HG03064 (cell line): ENCODE results near the gene NPAS3.

Experiments used
- ATAC-seq: cut with Tn5 transposase; IDR thresholded peaks from one replicate; pipeline ENCODE4 v1.9.1; 2021; ENCODE audit warnings: low read depth; ENCODE audit not compliant: unreplicated experiment

Gene NPAS3

DNA sequence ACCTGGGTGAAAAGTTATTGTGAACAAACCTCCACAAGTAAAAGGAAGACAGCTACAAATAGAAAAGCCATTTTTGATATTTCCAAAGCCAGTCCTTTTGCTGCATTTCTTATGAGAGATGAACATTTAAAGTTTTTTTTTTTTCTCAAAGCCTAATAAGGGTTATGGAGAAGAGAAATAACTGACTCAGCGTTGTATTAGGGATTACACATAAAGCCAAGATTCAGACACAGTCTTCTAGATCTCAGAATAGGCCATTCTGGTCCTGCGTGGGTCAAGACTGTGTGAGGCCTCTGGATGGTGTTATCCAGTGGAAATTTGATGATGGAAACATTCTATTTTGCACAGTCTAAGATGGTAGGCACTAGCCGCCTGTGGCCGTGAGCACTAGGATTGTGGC lies 552.4 kb downstream of the NPAS3 start:
- no peak for ATAC-seq

DNA sequence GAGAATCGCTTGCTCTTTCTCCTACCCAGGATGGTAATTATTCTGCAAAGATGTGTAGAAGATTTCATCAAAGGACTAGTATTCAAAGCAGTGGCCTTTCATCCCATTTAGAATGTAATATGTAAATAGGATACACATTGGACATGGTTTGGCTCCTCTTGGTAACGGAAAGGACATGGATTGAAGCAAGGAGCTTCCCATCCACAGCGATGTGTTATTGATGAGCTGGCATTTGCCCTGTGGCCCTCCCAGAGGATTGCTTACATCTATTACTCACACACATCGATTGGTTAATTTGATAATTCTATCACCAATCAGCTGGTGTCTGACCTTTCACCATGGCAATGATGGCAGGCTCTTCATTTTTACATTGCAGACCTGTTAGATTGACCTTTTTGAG lies 553.8 kb downstream of the NPAS3 start:
- no peak for ATAC-seq

DNA sequence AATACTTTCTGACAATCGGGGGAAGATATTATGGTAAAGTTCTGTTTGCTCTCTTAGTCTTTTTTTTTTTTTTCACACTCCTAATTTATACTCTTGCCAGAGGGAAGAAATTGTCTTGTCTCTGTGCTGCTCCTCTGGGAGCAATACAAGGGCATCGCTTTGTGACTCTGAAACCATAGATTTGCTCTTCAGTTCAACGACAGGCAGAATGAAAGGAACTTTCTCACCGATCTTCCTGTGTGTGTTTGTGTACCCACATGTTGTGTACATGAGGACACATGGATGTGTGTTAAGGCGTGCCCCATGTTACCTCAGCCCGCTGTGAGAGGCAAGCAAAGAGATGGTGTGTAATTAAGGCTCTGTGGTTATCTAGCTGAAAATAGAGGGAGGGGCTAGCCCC lies 554.6 kb downstream of the NPAS3 start:
- ATAC-seq = no peak

- ATAC-seq = no peak
Measured at GRCh38 chr14:33493990-33494389, 555.3 kb downstream of the NPAS3 start.

GRCh38 chr14:33499687-33500086 lies 561.0 kb downstream of the NPAS3 start:
- no peak for ATAC-seq

GRCh38 chr14:33504246-33505099 lies 565.8 kb downstream of the NPAS3 start:
- ATAC-seq = no peak

DNA sequence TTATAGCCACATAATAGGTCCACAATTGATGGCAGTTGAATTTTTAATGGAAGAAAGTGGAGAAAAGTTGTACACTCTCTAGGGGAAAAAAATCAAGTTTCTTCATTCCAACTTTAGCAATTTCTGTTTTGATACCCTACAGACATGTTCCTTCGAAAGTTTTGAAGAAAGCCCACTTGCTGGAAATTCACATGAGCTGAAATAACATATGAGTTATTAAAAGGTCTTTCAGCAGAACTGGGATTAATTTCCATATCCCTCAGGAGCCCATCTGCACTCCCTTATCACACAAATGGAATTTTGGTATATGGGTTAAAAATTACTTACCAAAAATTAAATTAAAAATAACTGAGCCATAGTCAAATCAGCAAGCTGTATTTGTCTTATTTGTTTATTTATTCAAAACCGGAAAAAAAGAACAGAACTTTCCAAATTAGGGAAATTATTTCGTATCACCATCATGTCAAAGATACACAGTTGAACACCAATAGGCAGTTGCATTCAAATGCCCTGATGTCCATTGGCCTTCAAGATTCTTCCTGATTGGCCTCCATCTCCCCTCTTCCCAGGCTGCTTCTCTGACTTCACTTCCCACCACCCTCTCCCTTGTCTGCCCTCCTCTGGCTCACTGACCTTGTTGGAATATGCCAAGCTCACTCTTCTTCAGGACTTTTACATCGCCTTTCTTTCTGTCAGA lies 566.7 kb downstream of the NPAS3 start:
- no peak for ATAC-seq

DNA sequence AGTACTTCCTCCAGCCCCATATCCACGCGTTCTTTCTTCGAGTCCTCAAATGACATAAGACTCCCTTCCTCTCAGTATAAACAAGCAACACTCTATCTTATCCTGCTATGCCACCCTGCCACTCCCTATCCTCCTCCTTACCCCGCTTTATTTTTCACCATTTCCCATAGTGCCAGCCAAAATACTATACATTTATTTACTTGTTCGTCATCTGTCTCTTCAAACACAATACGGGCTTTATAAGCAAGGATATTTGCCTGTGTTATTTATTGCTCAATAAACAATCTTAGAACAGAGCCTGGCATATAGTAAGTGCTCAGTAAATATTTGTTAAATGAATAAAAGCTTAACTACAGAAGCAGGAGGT lies 567.3 kb downstream of the NPAS3 start:
- no peak for ATAC-seq

DNA sequence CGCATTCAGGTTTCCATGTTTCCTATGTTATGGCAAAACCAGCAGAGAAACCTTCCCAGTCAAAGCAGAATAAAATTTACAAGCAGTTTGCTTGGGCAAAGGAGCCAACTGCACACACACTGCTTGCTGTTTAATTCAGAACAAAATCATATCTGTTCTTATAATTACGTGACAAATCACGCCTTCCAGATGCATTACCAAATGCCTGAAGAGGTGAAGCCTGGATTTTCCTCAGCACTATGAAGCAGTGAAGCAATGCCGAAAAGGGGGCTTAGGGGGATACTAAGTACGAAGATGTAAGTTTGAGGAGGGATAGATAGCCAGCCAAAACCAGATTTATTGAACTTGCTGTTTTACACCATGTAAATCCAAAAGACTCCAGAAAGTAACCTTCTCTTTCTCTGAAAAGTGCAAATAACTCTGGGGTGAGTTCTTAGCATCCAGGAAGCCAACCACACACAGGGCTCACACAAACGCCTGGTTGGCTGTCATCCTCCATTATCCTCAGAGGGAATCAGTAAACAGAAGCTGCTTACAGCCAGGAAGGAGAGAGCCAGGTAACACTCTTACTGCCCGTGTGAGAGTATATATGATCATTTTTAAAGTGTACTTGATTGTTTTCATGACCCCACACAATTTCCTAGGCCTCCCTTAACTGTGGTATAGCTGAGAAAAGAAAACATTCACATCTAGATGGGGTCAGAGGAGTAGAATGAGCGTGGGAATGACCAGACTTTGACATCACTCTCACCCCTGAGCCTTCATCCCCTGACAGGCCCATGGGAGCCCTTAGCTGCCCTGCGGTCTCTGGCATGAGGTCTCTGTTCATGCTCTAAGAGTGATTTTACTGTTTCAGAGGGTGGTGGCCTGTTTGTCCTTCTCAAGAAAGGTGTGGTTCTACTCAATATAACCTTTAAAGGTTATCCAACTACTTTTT lies 569.7 kb downstream of the NPAS3 start:
- ATAC-seq = no peak

GRCh38 chr14:33509454-33509853 lies 570.8 kb downstream of the NPAS3 start:
- no peak for ATAC-seq

- ATAC-seq = no peak
Measured at GRCh38 chr14:33510063-33510481, 571.4 kb downstream of the NPAS3 start.

GRCh38 chr14:33510991-33511390 lies 572.3 kb downstream of the NPAS3 start:
- ATAC-seq = no peak

DNA sequence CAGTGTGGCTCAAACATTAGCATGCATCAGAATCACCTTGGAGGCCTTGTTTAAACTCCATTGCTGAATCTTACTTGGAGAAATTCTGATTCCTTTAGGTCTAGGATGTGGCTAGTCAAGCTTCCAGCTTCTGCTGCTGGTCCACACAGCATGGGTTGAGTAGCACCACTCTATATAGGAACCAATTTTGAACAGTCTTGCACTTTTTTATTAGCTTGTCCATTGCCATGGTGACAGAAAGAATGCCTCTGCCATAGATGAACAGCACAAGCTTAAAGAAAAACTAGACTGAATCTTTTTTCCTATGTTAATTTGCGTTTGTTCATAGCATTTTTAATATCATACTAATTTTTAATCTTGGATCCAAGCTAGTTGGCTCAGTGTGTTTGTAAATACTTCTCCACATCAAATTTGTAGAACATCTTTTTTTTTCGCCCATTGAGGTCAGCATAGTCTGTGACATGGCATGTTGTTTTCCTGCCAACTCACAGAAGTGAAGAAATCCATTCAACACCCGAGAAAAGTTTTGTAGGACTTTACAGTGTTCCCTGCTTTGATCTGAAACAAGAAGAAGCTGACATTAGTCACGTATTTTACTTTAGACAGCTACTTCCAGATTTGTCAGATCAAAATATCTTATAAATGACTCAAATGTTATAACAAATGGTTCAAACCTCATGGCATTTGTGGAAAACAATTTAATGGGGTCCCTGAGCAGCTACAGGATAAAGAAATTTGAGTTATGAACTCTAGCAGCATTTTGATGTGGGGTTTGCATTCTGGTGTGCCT lies 573.4 kb downstream of the NPAS3 start:
- ATAC-seq = no peak

DNA sequence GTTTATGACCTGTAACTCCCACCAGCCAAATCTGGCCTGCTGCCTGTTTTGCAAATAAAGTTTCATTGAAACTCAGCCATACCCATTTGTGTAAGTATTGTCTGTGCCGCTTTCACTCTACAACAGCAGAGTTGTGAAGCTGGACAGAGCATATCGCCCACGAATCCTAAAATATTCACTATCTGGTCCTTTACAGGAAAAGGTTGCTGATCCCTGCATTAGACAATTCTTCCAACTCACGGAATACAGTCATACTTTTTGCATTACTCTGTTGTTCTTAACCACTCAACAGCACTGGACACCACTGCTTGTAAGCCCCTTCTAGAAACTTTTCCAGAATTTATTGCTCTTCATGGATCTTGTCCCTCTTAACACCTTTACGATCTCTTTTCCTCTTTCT lies 576.8 kb downstream of the NPAS3 start:
- no peak for ATAC-seq

DNA sequence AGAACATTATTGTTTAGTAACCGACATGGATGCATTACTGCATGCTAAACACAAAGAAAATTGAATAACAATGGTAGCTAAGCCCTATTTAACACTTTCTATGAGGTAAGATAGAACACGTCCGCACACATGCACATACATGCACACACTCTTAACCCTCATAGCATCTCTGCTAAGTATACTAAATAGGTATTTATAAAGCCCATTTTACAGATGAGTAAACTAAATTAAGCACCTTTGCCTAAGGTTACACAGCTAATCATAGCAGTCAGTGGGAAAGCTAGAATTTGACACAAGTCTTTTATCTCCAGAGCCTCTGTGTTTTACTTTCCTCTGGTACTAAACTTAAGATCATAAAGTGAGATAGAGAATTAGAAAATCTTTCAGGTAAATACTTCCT lies 577.2 kb downstream of the NPAS3 start:
- ATAC-seq = no peak

DNA sequence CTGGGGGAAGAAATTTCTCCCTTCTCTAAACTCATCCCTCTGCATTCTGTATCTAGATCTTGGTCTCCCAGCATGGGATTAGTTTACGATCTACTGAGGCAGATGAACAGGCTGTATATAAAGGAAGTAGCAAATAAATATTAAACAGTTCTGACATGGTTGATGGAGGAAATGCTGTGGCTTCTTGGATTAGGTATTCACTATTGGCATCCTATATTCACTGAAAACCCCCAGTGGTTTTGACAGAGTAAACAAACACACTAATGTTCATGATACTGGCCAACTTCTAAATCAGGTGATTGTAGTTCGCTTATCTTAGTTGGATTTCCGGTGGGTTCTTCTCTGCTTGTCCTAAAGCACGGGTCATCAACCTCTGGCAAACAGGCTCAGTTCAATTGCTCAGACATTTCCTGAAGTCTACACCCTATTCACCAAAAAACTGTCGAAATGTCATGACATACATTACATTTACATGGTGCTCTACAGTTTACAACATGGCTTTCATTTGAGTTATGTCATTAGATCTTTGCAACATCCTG lies 578.3 kb downstream of the NPAS3 start:
- no peak for ATAC-seq

GRCh38 chr14:33521192-33521591 lies 582.5 kb downstream of the NPAS3 start:
- ATAC-seq = no peak

GRCh38 chr14:33524244-33524643 lies 585.6 kb downstream of the NPAS3 start:
- ATAC-seq = no peak

DNA sequence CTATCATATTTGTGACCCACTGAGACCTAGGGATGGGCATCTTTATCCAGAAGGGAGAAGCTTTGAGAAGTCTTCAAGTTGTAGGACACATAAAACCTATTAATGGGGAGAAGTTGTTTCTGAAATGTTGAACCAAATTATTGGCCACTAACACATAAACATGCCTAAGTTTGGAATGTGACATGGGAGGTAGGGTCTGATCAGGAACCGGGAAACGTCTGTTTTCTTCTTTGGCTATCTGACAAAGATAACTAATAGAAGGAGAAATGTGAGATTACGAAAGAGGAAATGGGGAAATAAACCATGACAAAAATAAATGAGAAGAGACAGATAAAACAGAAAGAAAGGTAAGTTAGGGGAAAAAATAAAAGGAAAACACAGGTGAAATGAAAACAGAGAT lies 586.9 kb downstream of the NPAS3 start:
- no peak for ATAC-seq

DNA sequence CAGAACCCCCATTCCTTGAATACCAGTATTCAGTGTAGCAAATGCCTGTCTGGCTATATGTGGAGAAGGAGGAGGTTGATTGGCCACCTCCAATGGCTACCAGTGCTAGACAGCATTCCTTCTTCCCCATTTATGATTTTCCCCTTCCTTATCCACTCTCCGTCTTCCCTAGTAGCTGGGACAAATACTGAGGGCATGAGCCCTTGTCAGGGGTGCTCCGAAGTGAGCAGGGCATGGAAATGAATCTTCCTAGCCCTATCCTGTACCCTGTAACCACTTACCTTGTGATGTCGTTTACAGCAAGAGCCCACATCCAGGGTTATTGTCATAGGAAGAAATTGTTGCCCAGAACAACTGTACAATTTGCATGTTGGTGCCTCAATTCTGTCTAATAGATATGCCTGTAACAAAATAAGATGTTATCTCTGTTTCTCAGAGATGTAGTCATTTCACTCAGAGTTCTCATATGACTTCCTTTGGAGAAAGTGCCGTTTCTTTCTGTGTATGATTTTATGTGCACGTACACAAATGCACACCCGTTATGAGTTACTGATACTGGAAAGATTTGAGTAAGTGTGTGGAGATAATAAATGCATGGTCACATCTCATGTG lies 588.5 kb downstream of the NPAS3 start:
- no peak for ATAC-seq
